Activated CD8-positive, alpha-beta memory T cell treated with anti-CD3 and anti-CD28 coated beads, Interleukin-2, amount 50 U/mL, for 4 hours (primary cell): ENCODE data around the gene OTOF.

Experiments
- DNase-seq: peaks from one replicate; pipeline ENCODE4 v3.0.0-alpha.2; 2020

OTOF gene

DNA sequence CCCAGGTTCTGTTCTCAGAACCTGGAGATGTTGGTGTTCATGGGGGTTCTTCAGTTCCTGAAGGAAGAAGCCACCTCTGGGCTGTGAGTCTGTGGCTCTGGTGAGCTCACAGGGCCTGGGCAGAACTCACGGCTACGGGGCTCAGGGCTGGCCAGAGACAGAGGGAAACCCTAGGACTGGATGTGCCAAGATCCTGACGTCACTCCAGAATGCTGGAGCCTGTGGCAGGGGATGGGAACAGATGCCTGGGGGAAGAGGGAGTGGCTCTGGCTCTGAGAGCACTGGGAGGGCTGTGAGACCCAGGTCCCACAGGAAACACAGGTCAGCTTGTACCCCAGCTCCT lies at the start of gene OTOF:
Gene OTOF (minus strand): TSS at position 214 of the 343 bp plus-strand sequence.
- no peak for DNase-seq

- no peak for DNase-seq
These were observed 48.7 kb upstream of the OTOF start for GRCh38 chr2:26526589-26526988.

GRCh38 chr2:26526105-26526504 lies 48.2 kb upstream of the OTOF start:
- no peak for DNase-seq

DNA sequence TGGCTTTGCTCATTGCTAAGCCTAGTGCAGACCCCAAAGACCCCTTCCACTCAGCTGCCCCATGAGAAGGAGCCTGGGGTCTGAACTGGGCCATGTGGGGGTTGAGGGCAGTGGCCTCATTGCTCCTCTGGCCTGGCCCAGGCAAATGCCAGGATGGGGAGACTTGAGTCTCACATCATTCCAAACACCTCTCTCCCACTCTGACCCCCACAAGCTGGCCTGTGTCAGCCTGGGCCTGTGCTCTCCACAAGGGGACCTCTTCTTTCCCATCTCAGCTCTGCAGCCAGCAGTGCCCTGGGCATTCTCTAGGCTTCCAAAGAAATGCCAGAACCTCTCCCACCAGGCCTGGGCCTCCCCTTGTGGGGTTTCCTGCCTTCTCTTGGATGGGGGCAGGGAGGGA lies 45.8 kb upstream of the OTOF start:
- no peak for DNase-seq

DNA sequence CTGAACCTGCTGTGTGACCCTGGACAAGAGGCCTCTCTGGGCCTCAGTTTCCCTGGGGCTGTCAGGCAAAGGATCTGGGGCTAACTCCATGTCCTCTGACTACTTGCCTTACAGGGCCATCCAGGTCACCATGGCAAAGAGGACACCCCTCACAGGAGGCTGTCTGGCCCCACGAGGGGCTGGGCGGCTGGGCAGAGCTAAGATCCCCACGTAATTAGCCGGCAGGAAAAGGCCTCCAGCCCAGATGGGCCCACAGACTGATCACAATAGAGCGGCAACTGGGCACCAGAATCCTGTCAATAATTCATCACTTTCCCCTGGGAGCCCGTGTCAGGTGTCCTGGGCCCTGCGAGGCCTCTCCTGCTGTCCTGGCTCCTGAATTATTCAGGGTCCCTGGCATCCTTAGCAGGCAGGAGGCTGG lies 44.8 kb upstream of the OTOF start:
- no peak for DNase-seq

GRCh38 chr2:26522325-26522724 lies 44.4 kb upstream of the OTOF start:
- DNase-seq, result no peak

GRCh38 chr2:26521913-26522180 lies 43.9 kb upstream of the OTOF start:
- no peak for DNase-seq

- DNase-seq, result no peak
These were observed 43.4 kb upstream of the OTOF start for GRCh38 chr2:26521054-26521912.

- DNase-seq, result no peak
These were observed 42.2 kb upstream of the OTOF start for GRCh38 chr2:26520148-26520449.

- no peak for DNase-seq
These were observed 41.6 kb upstream of the OTOF start for GRCh38 chr2:26519396-26520147.

DNA sequence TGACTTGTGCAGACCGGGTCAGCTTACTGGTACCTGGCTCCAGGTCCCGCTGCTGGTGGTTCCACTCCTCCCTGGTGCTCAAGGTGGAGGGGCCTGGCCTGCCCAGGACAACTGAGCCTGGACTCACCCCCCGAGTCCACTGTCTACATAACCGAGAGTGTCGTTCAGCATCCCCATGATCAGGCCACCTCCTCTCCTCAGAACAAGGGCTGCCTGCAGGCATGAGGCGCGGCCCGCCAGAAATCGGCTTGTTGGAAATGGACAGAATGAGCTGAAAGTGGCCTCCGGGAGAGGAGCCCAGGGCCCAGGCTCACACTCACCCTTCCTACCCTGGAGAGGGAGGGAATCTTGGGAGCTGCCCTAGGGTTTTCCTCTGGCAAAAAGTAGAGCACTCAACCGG lies 38.9 kb upstream of the OTOF start:
- no peak for DNase-seq

DNA sequence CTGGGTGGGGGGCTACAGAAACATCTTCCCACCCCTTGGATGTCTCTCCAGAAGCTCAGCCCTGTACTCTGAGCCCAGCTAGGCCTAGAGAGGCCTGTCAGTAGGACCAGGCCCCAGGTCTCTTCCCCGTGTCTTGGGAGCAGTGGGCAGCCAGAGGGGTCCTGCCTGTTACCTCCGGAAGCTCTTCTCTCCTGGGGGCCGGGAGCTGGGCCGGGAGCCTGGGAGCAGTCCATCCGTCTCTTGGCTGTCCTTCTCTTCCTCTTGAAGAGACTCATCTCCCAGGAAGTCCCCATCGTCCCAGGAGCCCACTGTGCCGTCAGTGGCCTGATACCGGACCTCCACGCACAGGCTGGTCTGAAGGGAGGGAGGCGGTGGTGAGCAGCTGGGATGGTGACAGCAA lies 38.3 kb upstream of the OTOF start:
- no peak for DNase-seq

DNA sequence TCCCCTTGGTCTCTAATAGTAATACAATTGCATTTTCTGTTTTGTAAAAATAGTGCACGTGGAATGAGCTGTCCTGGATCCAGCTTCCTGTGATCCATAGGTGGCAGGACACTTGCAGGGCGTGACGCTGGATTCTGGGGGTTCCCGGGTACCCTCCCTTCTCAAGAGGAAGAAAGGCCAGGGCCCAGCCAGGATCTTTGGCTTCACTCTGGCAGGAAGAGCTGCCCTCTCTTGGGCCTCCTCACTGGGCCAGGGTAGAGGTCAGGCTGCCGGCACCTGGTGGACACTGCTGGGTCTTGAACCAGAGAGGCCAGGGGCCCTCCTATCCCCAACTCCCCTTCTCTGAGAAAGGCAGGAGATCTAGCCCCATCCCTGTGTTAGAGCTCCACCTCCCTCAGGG lies 37.8 kb upstream of the OTOF start:
- DNase-seq, result no peak

- no peak for DNase-seq
These were observed 36.1 kb upstream of the OTOF start for GRCh38 chr2:26514045-26514444.

DNA sequence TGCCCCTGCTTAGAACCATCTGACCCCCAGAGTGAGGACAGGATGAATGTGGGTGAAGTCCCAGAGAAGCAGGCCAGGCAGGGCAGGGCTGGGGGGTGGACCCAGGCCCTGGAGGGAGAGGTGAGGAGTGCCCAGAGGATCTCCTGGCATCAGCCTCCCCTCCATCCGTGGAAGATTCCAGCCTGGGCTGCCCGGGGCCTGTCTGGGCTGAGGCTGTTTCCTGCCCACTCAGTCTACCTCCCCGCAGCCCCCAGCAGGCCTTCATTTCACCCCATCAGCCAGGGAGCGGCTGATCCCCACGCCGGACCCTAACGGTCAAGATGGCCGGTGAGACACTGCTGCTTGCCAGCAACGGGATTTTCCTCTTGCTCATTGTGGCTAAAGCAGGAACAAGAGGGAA lies 35.3 kb upstream of the OTOF start:
- no peak for DNase-seq

DNA sequence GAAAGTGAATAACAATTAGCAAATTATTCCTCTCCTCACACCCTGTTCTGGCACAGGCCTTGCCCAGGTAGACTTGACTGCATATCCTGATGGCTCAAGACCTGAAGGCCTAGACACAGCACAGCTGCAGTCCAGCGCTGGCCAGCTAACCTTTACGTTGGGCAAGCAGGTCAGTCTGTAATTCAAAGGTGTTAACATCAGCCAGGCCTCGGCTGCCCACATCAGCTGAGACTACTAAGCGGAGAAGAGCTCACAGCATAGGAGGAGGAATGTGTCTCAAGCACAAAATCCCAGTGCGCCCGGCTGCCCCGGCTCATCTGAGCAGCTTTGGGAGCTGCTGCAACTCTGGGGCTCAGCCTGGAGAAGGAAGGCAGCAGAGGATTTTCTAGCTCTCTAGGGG lies 33.5 kb upstream of the OTOF start:
- DNase-seq, result no peak

DNA sequence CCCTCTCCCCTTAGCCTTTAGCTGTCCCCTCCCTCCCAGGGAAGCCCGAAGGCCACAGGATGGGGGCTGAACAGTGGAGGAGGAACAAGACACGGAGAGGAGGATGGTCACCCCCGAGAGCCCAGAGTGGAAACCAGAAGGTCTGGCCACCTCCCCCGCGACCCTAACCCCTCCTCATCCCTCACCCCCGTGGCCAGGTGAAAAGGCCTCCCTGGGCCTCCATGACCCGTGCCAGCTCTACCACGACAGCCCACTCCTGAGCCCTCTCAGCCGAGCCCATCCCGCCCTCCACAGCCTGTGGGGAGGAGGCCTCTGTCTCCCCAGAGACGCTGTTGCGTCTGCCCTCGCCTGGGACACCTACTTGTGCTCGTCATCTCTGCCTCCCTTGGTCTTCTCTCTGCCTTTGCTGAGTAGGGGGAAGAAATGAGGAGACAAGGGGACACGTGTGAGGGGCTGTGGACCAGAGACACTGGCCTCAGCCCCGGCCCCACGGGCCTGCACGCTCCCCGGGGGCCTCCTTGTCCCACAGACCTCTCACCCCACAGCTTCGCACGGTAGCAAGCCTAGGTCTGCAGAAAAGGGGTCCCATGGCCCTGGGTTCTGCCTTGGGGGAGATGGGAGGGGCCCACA lies 32.5 kb upstream of the OTOF start:
- DNase-seq, result no peak

DNA sequence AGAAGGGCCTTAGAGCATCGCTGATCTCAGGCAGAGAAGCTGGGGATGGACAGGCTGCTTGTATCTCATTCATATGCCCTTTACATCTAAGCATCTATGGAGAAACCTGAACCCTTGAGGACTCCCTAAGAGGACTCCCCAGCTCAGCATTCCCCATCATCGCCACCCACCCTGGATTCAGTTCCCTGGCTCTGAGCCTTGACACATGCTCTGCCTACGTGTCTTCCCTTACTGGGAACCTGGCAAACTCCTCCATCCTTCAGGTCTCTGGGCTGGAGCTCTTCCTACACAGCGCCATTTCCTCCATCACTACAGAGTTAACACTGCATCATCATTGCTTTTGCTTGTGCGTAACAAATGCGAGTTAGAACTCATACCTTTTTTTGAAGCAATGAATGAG lies 31.2 kb upstream of the OTOF start:
- no peak for DNase-seq

GRCh38 chr2:26507932-26508331 lies 30.0 kb upstream of the OTOF start:
- DNase-seq, result no peak

- DNase-seq, result no peak
These were observed 29.2 kb upstream of the OTOF start for GRCh38 chr2:26507088-26507487.

GRCh38 chr2:26506279-26506678 lies 28.4 kb upstream of the OTOF start:
- DNase-seq, result no peak

DNA sequence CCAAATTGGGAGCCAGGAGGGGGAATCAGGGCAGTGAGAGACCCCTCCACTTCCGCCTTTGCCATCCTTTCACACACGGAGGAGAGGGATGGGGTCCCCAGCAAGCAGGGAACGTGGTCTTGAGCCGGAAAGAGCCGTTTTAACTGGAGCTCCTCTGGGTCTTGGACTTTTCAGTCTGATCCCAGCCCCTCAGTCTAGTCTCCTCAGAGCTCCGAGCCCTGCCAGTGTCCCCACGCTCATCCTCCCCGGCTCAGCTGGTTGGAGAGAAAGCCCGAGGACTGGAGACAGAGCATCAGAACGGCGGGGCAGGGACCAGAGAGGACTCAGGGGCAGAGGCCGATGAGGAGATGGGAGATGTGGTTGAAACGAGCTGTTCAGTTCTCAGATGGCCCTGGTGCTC lies 26.1 kb upstream of the OTOF start:
- no peak for DNase-seq

DNA sequence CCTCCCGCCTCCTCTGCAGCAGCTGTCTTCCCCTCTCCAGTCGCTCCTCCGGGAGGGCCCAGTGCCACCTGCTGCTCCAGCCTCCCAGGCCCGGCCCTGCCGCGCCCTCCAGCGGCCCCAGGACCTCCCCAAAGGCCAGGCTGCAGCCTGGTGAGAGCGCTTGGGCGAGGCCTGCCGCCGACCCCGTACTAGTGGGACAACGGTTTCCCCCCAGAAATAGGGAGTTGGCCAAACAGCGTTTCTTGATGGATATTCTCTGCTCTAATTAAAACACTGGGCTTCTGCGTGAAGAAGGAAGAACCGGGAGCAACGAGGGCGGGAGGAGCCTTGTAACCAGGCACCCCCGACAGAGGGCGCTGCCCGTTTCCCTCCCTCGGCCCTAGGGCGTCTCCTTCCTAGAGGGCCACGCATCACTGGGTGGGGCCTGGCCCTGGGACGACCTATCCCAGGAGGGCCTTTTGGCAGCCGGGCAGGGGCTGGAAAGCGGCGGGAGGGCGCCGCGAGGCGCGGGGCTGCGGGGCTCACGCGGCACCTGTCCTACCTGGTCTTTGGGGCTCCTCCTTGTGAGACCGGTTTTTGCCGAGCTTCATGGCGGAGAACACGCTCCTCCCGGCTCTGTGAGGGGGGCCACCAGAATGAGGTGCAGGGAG lies 25.4 kb upstream of the OTOF start:
- peak; percentile 80 for DNase-seq

- no peak for DNase-seq
These were observed 22.5 kb upstream of the OTOF start for GRCh38 chr2:26500406-26500805.
